ENCODE measurements around the gene SLC9A9. TPM values are rescaled to one million over a fixed set of nuclear protein-coding genes. Genes with fewer than 3 reads are reported as not detected.

The SLC9A9 gene
- total RNA-seq, 4 donors from 2014 or later: 2.1 to 40.4 (median 7.2) TPM

DNA sequence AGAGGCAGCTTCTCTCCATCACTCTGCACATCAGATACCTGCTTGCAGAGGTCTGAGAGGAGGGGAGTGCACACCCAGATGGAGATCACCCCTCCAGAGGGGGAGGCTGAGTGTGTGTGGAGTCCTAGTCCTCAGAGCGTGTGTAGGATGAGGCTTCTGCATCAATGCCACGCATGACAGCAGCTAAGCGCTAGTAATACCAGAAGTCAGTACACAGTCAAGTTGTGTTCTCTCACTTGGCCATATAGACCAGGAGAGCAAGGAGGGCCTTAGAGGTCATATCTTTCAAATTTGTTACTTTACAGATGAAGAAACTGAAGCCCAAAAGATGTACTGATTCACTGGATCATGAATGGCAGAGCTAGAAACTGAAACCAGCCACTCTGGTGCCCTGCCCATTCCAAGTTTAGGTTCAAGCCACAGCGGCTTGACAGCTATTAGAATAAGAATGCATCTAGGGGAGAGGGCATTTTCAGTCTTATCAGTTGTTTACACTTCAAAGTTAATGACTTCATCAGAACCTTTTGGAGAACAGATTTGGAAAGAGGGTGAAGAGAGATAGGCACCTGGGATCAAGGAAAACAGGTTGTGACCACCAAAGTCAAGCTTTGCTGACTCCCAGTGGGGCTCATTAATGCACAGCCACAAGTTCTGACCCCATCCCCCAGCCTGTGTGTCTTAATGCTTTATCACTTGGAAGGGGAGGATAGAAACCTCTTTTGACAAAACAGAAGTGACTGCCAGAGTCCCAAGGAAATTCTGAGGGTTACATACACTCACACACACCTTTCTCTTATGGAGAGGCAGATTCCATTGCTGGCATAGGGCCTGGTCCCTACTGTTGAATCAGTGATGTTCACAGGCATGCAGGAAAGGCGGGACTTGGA is 418.4 kb downstream of the SLC9A9 start:
- no peak for TF ChIP-seq POLR2A (IDR thresholded peaks at IDR 0.05)
- TF ChIP-seq CTCF (IDR thresholded peaks at IDR 0.05): no peak
- no peak for DNase-seq
- no peak overlapping the region for H3K4me3 ChIP-seq
- no peaks in the 10 kb centered on the region for H3K36me3 ChIP-seq
- no peaks in the 10 kb centered on the region for H3K27me3 ChIP-seq
- H3K27ac ChIP-seq: no peak overlapping the region
- no peaks in the 10 kb centered on the region for H3K9me3 ChIP-seq
- peaks cover 0 to 15% (median 0%) of the 10 kb centered on the region in 4 donors for H3K4me1 ChIP-seq

DNA sequence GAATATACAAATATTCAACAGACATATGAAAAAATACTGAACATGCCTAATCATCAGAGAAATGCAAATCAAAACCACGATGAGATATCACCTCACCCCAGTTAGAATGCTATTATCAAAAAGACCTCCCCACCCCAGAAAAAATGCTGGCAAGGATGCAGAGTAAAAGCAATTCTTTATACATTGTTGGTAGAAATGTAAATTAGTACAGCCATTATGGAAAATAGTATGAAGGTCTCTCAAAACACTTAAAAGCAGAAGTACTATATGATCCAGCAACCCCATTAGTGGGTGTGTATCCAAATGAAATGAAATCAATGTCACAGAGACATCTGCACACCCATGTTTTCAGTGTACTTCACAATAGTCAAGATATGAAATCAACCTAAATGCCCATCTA is 420.0 kb downstream of the SLC9A9 start:
- H3K36me3 ChIP-seq: no peaks in the 10 kb centered on the region
- H3K27me3 ChIP-seq: no peaks in the 10 kb centered on the region
- TF ChIP-seq CTCF (IDR thresholded peaks at IDR 0.05): no peak
- TF ChIP-seq POLR2A (IDR thresholded peaks at IDR 0.05): no peak
- no peak overlapping the region for H3K4me3 ChIP-seq
- DNase-seq: no peak
- no peak overlapping the region for H3K27ac ChIP-seq
- peaks cover 0 to 13% (median 0%) of the 10 kb centered on the region in 4 donors for H3K4me1 ChIP-seq
- no peaks in the 10 kb centered on the region for H3K9me3 ChIP-seq

- Histone ChIP-seq H3K4me1 (peaks cover 0 to 9% (median 0%) of the 10 kb centered on the region in 4 donors), H3K9me3 (no peaks in the 10 kb centered on the region), H3K27ac (no peak overlapping the region), H3K4me3 (no peak overlapping the region), H3K36me3 (no peaks in the 10 kb centered on the region), H3K27me3 (no peaks in the 10 kb centered on the region)
- no peak for TF ChIP-seq POLR2A (IDR thresholded peaks at IDR 0.05)
- TF ChIP-seq CTCF (IDR thresholded peaks at IDR 0.05): no peak
- DNase-seq: no peak
Measured at GRCh38 chr3:143427631-143428030, 420.6 kb downstream of the SLC9A9 start.

DNA sequence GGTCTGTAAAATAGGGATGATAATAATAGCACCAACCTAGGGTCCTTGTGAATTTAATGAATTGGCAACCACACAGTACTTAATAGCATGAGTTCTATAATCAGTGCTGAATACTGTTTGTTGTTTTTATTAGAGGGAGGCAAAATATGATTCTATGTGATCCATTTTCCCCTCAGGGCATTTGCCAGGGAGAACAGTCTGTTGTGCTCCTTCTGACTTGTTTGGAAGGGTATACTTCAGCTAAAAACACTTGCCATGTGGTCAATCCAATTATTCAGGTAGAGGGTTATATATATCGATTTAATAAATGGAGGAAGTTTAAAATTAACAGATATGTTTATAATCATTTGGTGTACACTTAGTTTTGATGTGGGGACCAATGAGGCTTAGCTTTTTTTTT is 423.4 kb downstream of the SLC9A9 start:
- H3K27ac ChIP-seq: no peak overlapping the region
- H3K9me3 ChIP-seq: no peaks in the 10 kb centered on the region
- no peak for TF ChIP-seq CTCF (IDR thresholded peaks at IDR 0.05)
- no peak for TF ChIP-seq POLR2A (IDR thresholded peaks at IDR 0.05)
- no peak for DNase-seq
- no peaks in the 10 kb centered on the region for H3K36me3 ChIP-seq
- H3K4me1 ChIP-seq: no peaks in the 10 kb centered on the region
- no peak overlapping the region for H3K4me3 ChIP-seq
- H3K27me3 ChIP-seq: no peaks in the 10 kb centered on the region

GRCh38 chr3:143421556-143421955 is 426.7 kb downstream of the SLC9A9 start:
- no peak for DNase-seq
- H3K27me3 ChIP-seq: no peaks in the 10 kb centered on the region
- no peak overlapping the region for H3K4me3 ChIP-seq
- no peak for TF ChIP-seq CTCF (IDR thresholded peaks at IDR 0.05)
- no peak for TF ChIP-seq POLR2A (IDR thresholded peaks at IDR 0.05)
- no peaks in the 10 kb centered on the region for H3K36me3 ChIP-seq
- H3K4me1 ChIP-seq: no peaks in the 10 kb centered on the region
- H3K27ac ChIP-seq: no peak overlapping the region
- no peaks in the 10 kb centered on the region for H3K9me3 ChIP-seq
